GM18508 (cell line): ENCODE results near the gene POT1.
A peak's percentile ranks its signal among the peaks of the same experiment; 100 is the strongest.

Experiments
- ATAC-seq: cut with Tn5 transposase; IDR thresholded peaks from one replicate; pipeline ENCODE4 v1.9.1; 2021; ENCODE audit warnings: moderate number of reproducible peaks; ENCODE audit not compliant: insufficient read depth, unreplicated experiment

Gene POT1

DNA sequence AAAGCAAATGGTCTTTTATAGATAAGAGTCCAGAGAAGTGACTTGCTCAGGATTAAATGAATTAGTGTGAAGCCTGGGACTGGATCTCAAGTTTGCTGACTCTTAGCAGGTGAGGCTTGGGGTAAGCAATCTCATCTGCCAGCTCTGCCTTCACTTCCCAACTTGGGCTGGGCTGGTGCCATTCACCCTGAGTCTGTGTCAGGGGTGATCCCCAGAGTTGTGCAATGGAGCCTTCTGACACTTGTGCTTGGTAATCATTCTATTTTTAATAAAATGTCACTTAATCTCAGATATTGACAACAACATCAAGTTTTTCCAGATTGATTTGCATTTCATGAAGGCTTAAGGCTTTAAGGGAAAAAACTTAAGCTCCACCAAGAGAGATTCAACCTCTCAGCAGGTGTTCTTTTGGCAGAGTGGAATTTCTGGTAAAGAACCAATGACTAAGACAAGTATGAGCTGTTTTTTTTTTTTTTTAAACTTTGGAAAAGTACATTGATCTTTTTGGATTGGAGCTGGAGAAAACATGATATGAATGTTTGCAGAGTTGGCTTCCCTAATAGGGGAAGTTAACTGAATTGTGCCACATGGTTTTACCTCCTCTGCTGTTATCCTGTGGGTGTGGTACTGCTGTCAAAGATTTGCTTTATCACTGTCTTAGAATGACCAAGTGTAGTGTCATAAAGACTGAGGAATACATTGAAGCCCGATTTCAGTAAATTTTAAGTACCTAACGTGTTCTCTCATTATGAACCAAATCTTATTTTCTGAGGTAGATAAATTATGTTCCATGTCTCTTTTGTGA lies 115.4 kb downstream of the POT1 start:
- ATAC-seq, result no peak

DNA sequence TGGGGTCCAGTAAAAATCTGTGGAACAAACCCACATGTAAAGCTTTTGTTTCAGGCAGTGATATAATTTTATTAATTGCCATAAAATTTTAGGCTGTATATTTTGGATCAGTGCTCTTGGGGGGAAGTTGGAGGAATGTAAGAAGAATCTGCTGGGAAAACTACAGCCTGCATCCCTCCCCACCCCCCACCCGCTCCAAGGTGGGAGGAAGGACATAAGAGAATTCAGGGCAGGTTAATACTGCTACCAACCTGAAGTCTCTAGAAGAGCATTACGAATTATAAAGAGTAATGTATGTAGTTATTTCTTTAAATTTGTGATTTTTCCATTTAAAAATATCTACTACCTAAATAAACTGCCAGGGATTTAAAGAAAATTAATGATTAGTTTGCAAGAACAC lies 116.9 kb downstream of the POT1 start:
- no peak for ATAC-seq

DNA sequence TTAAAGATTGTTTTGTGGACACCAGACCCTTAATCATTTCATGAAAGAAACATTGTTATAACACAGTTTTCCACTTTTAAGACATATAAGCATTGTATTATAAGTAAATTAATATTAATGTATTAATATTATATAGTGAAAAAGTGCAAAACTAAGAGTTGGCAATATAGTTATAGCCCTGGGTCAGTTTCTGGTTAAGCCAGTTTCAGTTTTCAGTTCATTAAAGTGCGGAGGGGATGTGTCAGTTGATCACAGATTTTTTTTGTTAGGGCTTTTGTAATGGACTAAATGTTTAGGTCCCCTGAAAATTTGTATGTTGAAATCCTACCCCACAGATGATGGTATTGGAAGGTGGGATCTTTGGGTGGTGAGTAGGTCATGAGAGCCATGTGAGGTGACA lies 118.3 kb downstream of the POT1 start:
- ATAC-seq, result no peak

DNA sequence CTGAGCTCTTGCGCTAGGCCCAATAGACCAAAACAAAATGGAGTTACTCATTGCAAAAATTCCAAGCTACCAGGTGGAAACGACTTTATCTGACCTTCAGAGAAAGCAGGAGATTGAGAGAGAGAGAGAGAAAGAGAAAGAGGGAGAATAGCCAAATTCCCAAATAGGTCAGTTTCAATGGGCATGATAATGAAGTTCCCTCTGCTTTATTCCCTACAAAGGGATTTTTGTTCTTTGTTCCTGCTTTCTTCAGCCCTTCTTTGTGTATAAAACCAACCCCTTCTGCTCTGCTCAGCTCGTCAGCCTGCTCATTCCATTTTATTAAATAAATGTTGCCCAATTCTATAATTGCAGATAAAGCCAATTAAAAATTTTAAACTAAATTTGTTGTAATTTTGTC lies 119.0 kb downstream of the POT1 start:
- ATAC-seq, result no peak

DNA sequence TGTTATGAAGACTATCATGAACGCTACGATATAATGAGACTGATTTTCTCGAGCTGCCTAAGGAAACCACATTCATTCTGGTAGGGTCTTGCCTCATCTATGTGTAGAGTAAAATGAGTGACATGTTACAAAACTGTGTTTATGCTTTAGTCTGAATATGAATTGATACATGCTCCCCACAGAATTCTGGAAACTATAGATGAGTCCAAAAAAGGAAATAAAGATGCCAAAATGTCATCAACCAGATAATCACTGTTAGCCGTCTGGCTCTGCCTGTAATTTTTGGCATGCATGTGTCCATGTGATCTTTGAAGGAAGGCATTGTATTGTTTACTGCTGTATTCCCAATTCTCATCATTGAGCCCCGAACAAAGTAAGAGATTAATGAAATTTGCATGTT lies 121.4 kb downstream of the POT1 start:
- ATAC-seq, result no peak

DNA sequence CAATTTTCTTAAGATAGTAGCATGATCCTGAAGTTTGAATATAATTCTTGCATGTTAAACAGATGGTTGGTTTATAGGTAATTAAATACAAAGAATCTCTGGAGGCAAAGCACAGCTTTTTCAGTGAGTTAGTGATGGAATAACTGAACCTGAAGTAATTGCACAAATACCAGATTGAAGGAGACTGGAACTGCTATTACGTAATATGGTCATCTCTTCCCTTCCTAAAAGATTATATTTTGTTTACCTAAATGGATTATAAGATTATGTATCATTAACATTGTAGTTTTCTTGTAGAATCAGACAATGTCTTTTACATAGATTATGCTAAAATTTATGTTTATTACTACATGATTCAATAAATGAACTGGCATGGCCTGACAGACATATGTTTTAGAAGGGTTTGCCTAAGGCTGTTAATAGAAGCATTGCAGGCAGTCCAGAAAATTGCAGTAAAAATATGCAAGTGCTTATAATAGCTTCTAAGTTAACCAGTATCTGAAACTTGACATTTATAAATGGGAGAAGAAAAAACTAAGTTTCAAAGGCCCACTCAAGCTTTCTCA lies 128.2 kb downstream of the POT1 start:
- no peak for ATAC-seq

DNA sequence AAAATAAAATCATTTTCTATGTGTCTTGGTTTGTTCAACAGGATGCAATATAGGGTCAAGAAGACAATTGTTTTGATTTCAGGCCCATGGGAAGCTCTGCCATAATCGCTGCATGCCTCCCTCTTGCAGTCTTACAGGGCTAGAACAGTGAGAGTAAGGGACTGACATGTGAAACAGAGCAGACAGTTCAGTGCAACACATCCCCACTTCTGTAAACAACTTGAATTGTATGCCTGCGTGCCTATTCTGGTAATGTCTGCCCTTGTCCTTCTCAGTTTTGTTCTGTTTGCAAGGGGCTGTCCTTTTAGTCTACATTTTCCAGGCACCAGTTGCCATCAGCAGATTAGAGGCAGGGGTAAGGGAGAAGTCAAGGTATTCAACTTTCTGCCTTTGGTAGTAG lies 129.2 kb downstream of the POT1 start:
- ATAC-seq, result no peak

DNA sequence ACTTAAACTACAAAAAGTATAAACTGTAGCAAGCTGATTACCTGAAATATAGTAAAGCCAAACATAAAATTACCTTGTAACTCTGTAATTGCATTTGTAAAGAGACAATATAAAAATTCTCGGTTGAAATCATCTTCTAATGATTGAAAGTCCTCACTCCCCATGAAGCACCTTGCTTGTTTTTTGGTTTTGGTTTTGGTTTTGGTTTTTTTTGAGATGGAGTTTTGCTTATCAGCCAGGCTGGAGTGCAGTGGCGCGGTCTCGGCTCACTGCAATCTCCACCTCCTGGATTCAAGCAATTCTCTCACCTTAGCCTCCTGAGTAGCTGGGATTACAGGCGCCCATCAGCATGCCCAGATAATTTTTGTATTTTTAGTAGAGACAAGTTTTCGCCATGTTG lies 130.2 kb downstream of the POT1 start:
- ATAC-seq, result no peak

DNA sequence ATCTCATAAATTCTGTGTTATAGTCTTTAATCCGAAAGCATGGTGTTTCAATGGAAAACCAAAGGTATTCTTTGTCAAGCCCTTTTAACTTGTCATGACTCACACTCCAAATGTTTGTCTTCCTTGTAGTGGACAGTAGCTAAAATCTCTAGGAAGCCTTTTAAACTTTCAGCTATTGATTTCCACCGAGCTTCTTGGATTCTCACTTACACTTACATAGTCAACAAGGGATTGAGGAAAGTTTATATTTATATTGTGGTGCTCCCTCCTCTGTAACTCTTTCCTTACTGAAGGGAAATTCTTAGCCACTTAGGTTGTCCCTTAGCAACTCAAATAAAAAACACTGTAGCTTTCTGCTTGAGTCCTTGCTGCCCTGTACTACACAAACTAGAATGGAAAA lies 132.9 kb downstream of the POT1 start:
- ATAC-seq, result no peak

DNA sequence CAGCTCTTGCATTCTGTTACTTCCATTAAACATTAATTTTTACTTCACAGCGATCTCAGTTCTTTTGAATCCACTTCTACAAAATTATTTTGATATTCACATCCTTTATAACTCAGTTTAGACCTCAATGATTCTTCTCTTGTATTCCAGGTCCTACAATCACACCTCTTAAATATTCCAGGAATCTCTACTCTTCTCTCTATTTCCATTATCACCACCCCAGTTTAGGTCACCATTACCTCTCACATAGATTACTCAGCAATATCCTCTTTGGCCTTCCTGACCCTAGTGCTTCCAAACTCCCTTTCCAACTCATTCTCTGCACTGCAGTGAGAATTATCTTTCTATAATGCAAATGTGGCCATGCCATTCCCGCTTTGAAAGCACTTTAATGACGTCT lies 136.9 kb downstream of the POT1 start:
- ATAC-seq, result no peak

DNA sequence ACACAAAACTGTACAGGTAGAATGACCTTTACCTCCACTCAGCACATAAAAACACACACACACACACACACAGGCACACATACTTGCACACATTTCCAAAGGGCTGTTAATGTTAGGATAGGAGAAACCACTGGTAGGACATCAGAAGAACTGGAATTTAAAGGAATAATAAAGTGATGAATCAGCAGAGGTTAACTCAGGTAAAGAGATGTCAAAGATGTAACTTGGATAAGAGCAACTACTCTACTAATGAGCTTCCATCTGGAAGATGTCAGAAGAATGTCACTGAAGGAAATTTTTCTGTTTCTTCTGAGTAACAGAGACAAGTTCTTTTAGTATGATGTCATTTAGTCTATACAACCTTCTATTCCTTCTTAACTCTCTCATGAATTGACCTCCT lies 137.6 kb downstream of the POT1 start:
- ATAC-seq, result no peak

DNA sequence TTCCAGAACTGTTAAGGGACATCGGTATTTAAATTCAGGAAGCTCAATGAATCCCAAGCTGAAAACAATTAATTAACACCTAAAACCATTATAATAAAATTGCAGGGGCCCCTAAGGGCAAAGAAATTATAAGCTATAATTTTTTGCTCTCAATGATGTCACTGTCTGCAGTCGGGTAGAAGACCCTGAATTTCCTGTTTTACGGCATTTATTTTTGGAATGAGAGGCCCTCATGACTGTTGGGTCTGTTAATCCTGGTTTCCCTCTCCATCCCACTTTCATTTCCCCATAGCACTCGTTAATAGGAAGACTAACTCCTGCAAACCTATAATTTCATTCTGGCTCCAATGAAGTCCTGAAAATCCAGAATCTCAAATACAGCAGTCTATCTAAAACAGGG lies 138.2 kb downstream of the POT1 start:
- no peak for ATAC-seq

DNA sequence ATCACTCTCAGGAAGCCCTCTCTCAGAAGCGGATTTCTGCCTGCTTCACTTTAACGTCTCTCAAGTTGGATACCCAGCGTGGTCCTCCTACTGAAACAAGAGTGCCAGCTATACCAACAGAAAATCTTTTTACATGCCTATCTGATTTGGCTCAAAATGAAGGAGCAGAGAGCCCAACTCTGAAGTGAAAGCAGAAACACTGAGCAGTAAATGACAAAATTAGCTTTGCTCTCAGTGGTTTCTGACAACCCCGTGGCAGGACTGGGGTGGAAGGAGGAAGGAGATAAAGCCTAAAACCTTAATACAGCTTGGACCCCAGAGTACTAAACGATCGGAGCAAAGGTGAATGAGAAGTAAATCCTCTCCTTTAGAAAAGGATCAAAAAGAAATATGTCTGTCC lies 139.0 kb downstream of the POT1 start:
- no peak for ATAC-seq

DNA sequence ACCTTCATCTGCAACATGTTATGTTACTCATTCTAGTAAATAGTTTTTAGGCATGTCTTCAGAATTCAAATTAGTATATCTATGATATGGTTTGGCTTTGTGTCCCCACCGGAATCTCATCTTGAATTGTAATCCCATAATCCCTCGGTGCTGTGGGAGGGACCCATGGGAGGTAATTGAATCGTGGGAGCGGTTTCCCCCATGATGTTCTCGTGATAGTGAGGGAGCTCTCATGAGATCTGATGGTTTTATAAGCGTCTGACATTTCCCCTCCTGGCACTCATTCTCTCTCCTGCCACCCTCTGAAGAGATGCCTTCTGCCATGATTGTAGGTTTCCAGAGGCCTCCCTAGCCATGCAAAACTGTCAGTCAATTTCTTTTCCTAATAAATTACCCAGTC lies 143.6 kb downstream of the POT1 start:
- ATAC-seq, result no peak

DNA sequence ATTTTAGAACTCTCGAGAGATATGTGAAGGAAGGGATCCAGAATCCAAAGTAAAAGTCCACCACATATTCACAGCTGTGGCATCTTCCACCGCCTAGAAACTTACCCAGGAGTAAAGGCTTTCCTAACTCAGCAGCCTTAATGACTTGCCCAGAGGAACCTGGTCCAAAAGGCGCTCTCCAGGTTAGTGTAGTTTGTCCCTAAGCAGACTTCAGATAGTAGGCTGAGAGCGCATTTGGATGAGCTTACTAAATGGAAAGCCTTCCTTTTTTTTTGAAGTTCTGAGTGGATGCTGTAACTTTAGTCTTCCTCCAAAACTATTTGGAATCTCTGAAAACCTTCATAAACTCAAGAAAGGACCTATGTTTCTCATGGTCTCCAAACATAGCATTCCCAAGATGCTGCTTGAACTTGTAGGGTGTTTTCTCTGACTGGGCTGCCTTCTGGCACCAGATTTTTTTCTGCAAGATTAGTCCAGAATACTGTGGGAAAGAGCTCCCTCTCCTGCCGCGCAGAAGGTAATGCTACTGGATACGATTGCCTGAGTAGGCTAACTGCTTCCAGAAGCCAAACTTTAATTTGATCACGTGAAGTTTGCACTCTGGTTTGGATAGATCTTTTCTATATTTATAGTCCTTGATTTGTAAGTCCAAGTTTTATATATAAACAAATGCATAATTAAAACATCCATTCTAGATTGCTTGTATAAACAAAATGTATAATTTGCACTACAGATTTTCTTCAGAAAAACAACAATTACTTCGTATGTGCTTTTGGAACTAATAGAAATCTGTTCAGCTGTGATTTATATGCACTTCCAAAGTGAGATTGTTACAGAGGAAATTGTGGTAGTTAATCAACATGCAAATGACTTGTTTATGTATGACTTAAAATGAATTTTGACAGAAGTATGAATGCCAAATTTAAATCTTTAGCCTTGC lies 144.5 kb downstream of the POT1 start:
- peak; percentile 89 for ATAC-seq

DNA sequence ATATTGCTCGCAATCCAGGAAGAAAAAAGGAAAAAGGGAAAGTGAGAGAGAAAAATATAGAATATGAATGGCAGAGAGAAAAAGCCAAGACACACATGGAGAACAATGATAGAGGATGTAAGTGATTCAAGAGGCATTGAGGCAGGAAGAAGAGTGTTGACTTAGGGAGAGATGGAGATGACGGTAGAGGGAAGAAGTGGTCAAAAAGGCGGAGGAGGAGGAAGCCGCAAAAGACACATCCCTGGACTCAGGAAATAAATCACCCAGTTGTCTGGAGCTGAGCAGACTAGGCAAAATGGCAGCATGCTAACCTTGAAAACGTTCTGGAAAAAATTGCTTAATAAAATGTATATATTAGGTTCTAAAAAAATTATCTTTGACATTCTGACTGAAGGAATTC lies 146.4 kb downstream of the POT1 start:
- no peak for ATAC-seq

DNA sequence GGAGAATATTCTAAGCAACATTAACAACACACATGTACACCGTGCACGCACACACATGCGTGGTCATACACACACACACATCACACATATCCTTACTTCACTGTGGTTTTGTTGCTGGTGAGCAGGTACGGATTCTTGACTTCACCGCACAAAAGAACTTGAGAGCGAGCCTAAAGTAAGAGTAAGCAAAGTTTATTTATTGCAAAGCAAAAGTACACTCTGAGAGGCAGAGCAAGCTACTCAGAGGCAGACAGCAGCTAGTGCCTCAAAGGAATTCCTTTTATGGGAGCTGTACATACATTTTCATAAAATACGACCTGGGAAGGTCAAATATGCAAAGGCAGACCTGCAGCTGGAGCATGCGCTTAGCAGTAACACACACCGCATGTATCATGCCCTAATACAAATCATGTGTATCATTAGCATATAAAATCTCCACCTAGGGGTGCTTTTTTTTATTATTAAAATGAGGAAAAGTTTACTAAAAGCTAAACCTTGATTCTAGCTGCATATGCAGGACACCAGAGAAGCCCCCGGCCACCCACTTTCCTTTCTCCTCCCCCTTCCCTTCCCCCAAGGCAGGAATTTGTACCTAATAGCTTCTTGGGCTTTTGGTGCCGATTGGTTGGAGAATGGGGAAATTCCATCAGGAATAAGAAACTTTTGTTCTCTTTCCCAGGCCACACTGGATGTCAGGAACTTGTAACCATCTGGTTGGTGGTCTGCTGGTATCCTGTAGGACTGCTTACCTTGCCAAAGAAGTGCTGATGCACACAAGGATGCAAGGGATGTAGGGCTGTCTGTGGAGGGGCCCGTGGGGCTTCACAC lies 147.5 kb downstream of the POT1 start:
- no peak for ATAC-seq

DNA sequence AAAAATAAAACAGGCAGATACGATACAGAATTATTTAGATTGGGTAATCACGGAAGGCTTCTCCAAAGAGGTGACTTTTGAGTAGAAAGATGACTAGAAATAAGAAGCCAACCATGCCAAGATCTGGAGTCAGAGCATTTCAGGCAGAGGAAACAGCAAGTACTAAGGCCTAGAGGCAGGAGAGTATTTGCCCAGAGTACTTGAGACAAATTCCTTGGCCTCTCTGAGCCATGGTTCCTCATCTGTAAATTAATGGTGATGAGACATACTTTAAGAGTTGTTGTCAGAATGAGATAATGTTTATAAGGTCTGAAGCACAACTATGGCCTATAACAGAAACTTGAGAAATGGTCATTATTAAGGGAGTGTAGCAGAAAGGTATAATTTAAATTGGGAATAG lies 148.2 kb downstream of the POT1 start:
- no peak for ATAC-seq

DNA sequence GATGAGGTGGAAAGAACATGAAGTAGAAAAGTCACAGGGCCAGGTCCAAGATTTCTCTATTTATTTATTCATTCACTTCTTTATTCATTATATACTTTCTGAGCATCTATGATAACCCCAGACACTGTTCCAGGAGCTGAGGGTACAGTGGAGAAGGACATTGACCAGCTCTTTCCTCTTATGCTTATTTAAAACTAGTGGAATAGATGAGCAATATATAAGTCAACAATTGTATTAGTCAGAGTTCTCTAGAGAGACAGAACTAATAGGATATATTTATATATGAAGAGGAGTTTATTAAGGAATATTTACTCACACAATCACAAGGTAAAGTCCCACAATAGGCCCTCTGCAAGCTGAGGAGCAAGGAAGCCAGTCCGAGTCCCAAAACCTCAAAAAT lies 149.0 kb downstream of the POT1 start:
- no peak for ATAC-seq

DNA sequence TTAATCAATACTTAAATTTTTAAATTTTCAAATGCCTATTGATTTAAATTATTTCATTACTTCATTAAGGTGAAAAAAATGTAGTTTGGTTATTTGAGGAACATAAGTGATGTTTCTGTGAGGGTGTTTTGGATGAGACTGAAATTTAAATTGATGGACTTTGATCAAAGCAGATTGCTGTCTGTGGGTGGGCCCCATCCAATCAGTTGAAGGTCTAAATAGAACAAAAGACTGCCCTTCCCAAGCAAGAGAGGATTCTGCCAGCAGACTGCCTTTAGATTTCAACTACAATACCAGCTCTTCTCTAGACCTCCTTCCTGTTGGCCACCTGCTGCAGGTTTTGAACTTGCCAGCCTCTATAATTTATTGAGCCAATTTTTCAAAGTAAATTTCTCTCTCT lies 149.6 kb downstream of the POT1 start:
- no peak for ATAC-seq
